Measurements from ENCODE around the gene CYB5R4.

Gene CYB5R4

DNA sequence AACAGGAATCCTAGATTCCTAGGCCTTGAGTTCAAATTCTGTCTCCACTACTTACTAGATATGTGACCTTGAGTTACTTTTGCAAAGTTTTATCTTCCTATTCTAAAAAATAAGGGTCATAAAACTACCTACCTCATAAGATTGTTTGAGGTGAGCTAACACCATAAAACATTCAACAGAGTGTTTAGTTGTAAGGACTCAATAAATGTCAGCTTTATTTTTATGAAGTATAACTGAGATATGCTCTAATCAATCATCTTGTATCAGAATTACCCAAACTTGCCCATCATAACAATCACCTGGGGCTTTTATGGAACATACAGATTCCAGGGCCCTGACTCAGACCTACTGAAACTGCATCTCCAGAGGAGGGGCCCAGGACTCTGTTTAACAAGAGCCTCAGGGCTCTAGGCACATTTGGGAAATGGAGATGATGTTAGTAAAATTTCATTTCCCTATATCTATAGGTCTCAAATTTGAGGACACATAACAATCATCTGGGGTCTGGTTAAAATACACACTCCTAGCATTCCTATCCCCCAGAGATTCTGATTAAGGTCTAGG lies 138.6 kb downstream of the CYB5R4 start:
- no peak for DNase-seq

DNA sequence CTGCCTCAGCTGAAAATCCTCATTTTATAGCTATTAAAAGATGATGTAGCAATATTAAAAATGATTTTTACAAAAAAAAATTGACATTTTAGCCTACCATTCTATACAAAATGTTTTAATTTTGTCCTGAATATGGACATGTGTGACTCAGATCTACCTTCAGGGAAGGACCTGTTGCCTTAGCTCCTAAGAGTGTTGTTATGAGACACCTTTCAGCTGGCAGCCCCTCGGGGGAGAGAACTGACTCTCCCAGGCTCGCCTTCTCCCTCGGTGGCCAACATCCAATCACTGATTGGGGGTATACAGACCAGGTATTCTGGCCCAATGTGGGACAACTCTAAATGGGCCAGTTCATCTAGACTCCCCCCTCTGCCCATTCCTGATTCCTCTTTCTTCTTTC lies 141.6 kb downstream of the CYB5R4 start:
- no peak for DNase-seq

DNA sequence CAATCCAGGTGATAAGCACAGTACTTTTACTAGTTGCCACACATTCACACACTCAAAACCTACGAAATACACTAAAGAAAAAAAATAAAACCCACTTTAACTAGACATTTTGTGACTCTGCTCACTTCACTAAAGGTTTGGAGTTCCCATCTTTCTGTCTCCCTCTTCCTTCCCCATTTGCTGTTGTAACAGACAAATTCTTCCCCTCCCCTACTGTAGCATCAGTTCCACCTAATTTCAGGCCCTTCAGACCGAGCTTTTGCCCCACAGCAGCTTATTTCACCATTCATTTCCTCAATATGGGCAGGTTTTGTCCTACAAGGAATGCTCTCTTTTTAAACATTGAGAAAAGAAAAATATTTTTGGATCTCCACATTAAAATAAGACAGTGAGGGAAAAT lies 142.7 kb downstream of the CYB5R4 start:
- DNase-seq: no peak

DNA sequence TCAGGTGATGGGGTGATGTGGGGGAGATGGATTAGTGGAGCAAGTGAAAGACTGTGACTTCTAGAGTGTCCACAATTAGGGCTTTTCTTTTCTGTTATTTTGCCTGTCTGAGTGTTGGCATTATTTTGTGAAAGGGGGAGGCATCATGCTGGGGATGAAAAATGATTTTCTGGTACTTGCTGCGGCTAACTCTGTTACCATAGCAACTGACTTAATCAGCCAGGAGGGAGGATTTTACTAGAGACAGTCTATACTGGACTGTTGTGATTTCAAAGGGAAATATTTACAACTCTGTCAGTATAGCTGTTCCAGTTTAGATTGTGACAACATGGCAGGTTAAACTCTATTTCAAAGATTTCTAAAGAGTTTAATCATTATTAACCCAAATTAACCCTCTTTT lies 143.6 kb downstream of the CYB5R4 start:
- no peak for DNase-seq

DNA sequence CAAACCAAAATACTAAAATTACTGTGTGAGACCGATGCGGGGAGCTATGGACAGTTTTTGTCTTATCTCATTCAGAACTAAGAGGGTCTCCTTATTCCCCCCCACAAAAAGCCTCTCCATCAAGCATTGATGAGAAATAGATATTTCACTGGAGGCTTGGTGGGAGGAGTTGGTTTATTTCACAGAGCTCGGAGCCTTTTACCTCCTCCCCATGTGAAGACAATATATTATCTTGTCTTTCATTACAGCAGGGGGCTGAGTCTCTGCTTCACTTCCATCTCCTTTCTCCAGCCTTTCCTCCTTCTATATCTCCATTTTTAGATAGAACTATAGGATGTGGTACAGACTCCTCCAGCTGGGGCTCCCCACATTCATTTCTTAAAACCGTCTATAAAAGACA lies 144.2 kb downstream of the CYB5R4 start:
- no peak for DNase-seq

DNA sequence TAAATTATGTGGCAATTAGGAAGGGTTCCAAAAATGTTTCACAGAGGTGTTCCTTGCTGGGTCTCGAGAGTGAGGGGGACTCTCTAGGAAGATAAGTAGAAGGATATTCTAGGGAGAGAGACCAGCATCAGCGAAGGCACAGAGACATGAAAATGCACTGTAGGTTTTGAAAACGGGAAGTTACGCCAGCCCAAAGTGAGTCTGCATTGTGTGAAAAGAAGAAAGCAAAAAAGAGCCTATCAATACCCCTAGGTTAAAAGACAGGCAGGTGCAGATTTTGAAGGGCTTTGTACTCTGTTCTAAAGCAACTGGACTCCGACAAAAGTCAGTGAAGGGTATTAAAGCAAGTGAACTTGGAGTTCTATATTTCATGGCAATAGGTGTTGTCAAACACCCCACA lies 148.4 kb downstream of the CYB5R4 start:
- no peak for DNase-seq

DNA sequence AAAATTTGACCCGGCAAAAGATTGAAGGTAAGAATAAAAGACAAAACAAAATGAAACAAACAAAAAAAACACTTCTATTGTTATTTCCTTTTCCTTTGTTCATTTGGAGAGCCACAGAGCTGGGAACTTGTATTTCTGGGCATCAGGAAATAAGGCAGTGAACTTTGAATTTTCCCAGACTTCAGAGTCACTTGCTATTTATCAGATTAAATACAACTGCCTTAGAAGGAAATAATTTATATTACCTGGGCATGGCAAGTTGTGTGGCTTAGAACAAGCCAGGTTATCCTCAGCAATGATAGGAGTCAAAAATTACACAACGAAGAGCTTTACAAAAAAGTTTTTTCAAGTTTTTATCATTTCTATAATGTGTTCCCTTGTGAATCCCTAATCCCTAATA lies 153.9 kb downstream of the CYB5R4 start:
- no peak for DNase-seq

DNA sequence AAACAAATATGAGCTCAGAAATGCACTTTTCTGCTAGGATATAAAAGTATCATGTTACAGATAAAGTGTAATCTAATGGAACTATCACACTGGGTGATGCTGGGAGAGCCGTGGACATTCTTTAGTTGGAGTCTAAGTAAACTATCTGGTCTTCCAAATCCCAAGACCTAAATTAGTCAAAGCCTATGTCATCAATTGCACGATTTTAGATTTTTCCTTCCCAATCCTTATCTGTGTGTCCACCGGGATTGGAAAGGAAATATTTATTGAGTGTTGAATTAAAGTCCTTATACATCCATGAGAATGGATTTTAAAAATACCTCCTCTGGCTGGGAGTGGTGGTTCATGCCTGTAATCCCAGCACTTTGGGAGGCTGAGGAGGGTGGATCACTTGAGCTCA lies 154.4 kb downstream of the CYB5R4 start:
- no peak for DNase-seq

DNA sequence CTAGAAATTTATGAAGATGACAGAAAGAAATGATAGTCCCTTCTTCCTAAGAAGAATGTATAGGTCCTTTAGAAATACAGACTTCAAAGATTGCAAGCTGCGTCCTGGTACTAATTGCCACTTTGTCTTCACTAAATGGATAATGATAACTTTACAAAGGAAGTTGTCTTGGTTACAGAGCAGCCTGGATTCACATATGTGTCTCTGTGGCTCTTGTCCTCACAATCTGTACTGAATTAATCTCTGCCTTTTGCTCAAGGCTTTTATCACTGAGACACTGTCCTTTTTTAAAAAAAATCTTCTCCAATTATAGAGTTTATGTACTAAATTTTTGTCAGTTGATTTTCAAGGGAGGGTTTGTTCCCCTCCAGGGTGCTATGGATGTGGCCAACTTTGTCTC lies 156.5 kb downstream of the CYB5R4 start:
- no peak for DNase-seq

Data from activated gamma-delta T cell (primary cell).